ENCODE results near the gene NEK7.

DNA sequence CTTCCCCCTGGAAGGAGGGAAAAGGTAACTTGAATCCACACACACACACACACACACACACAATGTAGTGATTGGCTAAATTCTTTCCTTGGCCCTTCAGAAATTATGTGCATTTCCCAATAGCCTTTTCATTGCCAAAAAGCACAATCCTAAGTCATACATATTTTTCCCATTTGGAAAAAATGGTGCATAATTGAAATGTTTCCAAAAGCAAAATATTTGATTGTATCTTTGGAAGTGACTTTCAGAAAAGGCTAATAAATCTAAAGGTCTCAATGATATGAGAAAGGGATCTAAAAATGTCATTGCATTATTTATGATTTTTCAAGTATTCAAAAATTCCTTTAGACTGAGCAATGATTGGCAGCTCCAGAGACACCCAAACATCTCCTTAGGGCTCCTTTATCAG, 43.5 kb upstream of the NEK7 start:
- TF ChIP-seq, protein P1, sequence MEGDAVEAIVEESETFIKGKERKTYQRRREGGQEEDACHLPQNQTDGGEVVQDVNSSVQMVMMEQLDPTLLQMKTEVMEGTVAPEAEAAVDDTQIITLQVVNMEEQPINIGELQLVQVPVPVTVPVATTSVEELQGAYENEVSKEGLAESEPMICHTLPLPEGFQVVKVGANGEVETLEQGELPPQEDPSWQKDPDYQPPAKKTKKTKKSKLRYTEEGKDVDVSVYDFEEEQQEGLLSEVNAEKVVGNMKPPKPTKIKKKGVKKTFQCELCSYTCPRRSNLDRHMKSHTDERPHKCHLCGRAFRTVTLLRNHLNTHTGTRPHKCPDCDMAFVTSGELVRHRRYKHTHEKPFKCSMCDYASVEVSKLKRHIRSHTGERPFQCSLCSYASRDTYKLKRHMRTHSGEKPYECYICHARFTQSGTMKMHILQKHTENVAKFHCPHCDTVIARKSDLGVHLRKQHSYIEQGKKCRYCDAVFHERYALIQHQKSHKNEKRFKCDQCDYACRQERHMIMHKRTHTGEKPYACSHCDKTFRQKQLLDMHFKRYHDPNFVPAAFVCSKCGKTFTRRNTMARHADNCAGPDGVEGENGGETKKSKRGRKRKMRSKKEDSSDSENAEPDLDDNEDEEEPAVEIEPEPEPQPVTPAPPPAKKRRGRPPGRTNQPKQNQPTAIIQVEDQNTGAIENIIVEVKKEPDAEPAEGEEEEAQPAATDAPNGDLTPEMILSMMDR (IDR thresholded peaks at IDR 0.05; ENCODE audit: poor library complexity, severe bottlenecking) = no peak
- TF ChIP-seq EZH2 (IDR thresholded peaks at IDR 0.05; ENCODE audit: borderline replicate concordance, insufficient read depth, low read length, poor library complexity, severe bottlenecking) (no peak), POLR2AphosphoS5 (IDR thresholded peaks at IDR 0.05) (no peak), TAF1 (IDR thresholded peaks at IDR 0.05; ENCODE audit: low read depth) (no peak), SMC3 (conservative IDR thresholded peaks at IDR 0.05; ENCODE audit: poor library complexity) (no peak), MXI1 (conservative IDR thresholded peaks at IDR 0.05; ENCODE audit: poor library complexity, severe bottlenecking) (no peak), RAD21 (conservative IDR thresholded peaks at IDR 0.05) (no peak)
- TF ChIP-seq, protein P2, sequence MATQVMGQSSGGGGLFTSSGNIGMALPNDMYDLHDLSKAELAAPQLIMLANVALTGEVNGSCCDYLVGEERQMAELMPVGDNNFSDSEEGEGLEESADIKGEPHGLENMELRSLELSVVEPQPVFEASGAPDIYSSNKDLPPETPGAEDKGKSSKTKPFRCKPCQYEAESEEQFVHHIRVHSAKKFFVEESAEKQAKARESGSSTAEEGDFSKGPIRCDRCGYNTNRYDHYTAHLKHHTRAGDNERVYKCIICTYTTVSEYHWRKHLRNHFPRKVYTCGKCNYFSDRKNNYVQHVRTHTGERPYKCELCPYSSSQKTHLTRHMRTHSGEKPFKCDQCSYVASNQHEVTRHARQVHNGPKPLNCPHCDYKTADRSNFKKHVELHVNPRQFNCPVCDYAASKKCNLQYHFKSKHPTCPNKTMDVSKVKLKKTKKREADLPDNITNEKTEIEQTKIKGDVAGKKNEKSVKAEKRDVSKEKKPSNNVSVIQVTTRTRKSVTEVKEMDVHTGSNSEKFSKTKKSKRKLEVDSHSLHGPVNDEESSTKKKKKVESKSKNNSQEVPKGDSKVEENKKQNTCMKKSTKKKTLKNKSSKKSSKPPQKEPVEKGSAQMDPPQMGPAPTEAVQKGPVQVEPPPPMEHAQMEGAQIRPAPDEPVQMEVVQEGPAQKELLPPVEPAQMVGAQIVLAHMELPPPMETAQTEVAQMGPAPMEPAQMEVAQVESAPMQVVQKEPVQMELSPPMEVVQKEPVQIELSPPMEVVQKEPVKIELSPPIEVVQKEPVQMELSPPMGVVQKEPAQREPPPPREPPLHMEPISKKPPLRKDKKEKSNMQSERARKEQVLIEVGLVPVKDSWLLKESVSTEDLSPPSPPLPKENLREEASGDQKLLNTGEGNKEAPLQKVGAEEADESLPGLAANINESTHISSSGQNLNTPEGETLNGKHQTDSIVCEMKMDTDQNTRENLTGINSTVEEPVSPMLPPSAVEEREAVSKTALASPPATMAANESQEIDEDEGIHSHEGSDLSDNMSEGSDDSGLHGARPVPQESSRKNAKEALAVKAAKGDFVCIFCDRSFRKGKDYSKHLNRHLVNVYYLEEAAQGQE (IDR thresholded peaks at IDR 0.05; ENCODE audit: borderline replicate concordance) = no peak

All from neural cell (in vitro differentiated cells).